Neural progenitor cell (in vitro differentiated cells): ENCODE results near the gene NR2F1-AS1.
"Not testable (repeated sequence)": the region's sequence is repeated elsewhere in the genome, so short reads cannot be mapped to it uniquely, and the experiment has no call there.

Experiments
- EZH2 ChIP-seq: fragments of 200-600 bp; sonication (generic); IDR thresholded peaks from 2 replicates; pipeline ENCODE4 v1.6.1; 2017; ENCODE audit warnings: antibody characterized with exemption, mild to moderate bottlenecking, moderate library complexity
- TF ChIP-seq, protein P1 (sequence below): fragments of 200-600 bp; sonication (generic); IDR thresholded peaks from 2 replicates; pipeline ENCODE4 v1.5.1; 2017; ENCODE audit warnings: antibody characterized with exemption, mild to moderate bottlenecking

DNA sequence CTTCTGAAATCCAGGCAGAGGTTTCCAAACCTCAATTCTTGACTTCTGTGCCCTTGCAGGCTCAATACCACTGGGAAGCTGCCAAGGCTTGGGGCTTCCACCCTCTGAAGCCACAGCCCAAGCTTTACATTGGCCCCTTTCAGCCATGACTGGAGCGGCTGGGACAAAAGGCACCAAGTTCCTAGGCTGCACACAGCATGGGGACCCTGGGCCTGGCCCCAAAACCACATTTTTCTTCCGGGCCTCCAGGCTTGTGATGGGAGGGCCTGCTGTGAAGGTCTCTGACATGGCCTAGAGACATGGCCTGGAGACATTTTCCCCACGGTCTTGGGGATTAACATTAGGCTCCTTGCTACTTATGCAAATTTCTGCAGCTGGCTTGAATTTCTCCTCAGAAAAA is 75.5 kb downstream of the NR2F1-AS1 start:
- TF ChIP-seq, protein P1, sequence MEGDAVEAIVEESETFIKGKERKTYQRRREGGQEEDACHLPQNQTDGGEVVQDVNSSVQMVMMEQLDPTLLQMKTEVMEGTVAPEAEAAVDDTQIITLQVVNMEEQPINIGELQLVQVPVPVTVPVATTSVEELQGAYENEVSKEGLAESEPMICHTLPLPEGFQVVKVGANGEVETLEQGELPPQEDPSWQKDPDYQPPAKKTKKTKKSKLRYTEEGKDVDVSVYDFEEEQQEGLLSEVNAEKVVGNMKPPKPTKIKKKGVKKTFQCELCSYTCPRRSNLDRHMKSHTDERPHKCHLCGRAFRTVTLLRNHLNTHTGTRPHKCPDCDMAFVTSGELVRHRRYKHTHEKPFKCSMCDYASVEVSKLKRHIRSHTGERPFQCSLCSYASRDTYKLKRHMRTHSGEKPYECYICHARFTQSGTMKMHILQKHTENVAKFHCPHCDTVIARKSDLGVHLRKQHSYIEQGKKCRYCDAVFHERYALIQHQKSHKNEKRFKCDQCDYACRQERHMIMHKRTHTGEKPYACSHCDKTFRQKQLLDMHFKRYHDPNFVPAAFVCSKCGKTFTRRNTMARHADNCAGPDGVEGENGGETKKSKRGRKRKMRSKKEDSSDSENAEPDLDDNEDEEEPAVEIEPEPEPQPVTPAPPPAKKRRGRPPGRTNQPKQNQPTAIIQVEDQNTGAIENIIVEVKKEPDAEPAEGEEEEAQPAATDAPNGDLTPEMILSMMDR, result not testable (repeated sequence)
- TF ChIP-seq EZH2, result not testable (repeated sequence)
